Measurements from ENCODE around the gene CCNG1. TPM values are rescaled to one million over a fixed set of nuclear protein-coding genes. Genes with fewer than 3 reads are reported as not detected.

The CCNG1 gene
- total RNA-seq, 2 experiments from 2014 or later, result 114 to 116 TPM

- peaks cover 62% of the 10 kb centered on the region for H3K36me3 ChIP-seq (ENCODE audit: insufficient read depth, low read length)
- H3K27me3 Mint-ChIP-seq, result no peaks in the 10 kb centered on the region
- POLR2A ChIA-PET, result no interaction called here
- no peak for TF ChIP-seq CTCF (IDR thresholded peaks at IDR 0.05)
- CTCF ChIA-PET, result no interaction called here
- H3K36me3 Mint-ChIP-seq (ENCODE audit: low read depth), result peaks cover 85% of the 10 kb centered on the region
- H3K9me3 ChIP-seq (ENCODE audit: control insufficient read depth in 1 of 2, insufficient read depth in 1 of 2, low read length in 2 of 2), result no peaks in the 10 kb centered on the region
- peaks cover 9% of the 10 kb centered on the region for H3K4me1 Mint-ChIP-seq (ENCODE audit: low read depth)
- H3K27me3 ChIP-seq (ENCODE audit: control insufficient read depth in 1 of 2, insufficient read depth in 2 of 2, low read length in 2 of 2), result no peaks in the 10 kb centered on the region
- ATAC-seq (ENCODE audit: poor library complexity), result no peak
- H3K4me3 ChIP-seq (ENCODE audit: low read length), result no peak overlapping the region
- no peaks in the 10 kb centered on the region for H3K4me1 ChIP-seq (ENCODE audit: insufficient read depth, low read length)
- H3K27ac ChIP-seq (ENCODE audit: low read depth in 1 of 2, low read length in 2 of 2), result no peak overlapping the region
- no peak overlapping the region for H3K27ac Mint-ChIP-seq
- no peaks in the 10 kb centered on the region for H3K9me3 Mint-ChIP-seq
- H3K4me3 Mint-ChIP-seq, result no peak overlapping the region
- intact Hi-C loops (cut with DNase I, micrococcal nuclease), result no loop called here
- no peak for DNase-seq
These were observed 8.0 kb downstream of the CCNG1 start for GRCh38 chr5:163445345-163445744.

- intact Hi-C loops (cut with DNase I, micrococcal nuclease), result no loop called here
- H3K27me3 Mint-ChIP-seq, result no peaks in the 10 kb centered on the region
- peaks cover 59% of the 10 kb centered on the region for H3K36me3 ChIP-seq (ENCODE audit: insufficient read depth, low read length)
- DNase-seq (no peak), ATAC-seq (ENCODE audit: poor library complexity) (no peak)
- no peaks in the 10 kb centered on the region for H3K9me3 Mint-ChIP-seq
- no peak for TF ChIP-seq CTCF (IDR thresholded peaks at IDR 0.05)
- no peak overlapping the region for H3K27ac Mint-ChIP-seq
- H3K36me3 Mint-ChIP-seq (ENCODE audit: low read depth), result peaks cover 87% of the 10 kb centered on the region
- no peaks in the 10 kb centered on the region for H3K9me3 ChIP-seq (ENCODE audit: control insufficient read depth in 1 of 2, insufficient read depth in 1 of 2, low read length in 2 of 2)
- POLR2A ChIA-PET, result interaction anchor here (4.1 kb wide), 1 partner anchor 13 kb away, joined by 16 read pairs; the partner anchor contains the start of genes HMMR and NUDCD2
- H3K4me1 Mint-ChIP-seq (ENCODE audit: low read depth), result no peaks in the 10 kb centered on the region
- no peak overlapping the region for H3K4me3 ChIP-seq (ENCODE audit: low read length)
- CTCF ChIA-PET, result interaction anchor here (0.7 to 1.8 kb wide), 2 partner anchors 9 to 12 kb away, joined by 3 to 4 read pairs; partner anchors contain the start of gene CCNG1
- no peaks in the 10 kb centered on the region for H3K4me1 ChIP-seq (ENCODE audit: insufficient read depth, low read length)
- H3K27ac ChIP-seq (ENCODE audit: low read depth in 1 of 2, low read length in 2 of 2), result no peak overlapping the region
- H3K4me3 Mint-ChIP-seq, result no peak overlapping the region
- no peaks in the 10 kb centered on the region for H3K27me3 ChIP-seq (ENCODE audit: control insufficient read depth in 1 of 2, insufficient read depth in 2 of 2, low read length in 2 of 2)
These were observed 9.8 kb downstream of the CCNG1 start for GRCh38 chr5:163447191-163447590.

- no peaks in the 10 kb centered on the region for H3K9me3 Mint-ChIP-seq
- ATAC-seq (ENCODE audit: poor library complexity), result no peak
- H3K36me3 Mint-ChIP-seq (ENCODE audit: low read depth), result peaks cover 86% of the 10 kb centered on the region
- no peak overlapping the region for H3K27ac ChIP-seq (ENCODE audit: low read depth in 1 of 2, low read length in 2 of 2)
- no peak overlapping the region for H3K4me3 ChIP-seq (ENCODE audit: low read length)
- CTCF ChIA-PET, result interaction anchor here (0.7 to 1.8 kb wide), 3 partner anchors 10 to 12 kb away, joined by 3 to 6 read pairs (median 4); partner anchors contain the start of genes CCNG1 and NUDCD2
- H3K4me1 ChIP-seq (ENCODE audit: insufficient read depth, low read length), result no peaks in the 10 kb centered on the region
- no peak for TF ChIP-seq CTCF (IDR thresholded peaks at IDR 0.05)
- H3K4me3 Mint-ChIP-seq, result no peak overlapping the region
- no peak for DNase-seq
- H3K27me3 ChIP-seq (ENCODE audit: control insufficient read depth in 1 of 2, insufficient read depth in 2 of 2, low read length in 2 of 2), result no peaks in the 10 kb centered on the region
- peaks cover 58% of the 10 kb centered on the region for H3K36me3 ChIP-seq (ENCODE audit: insufficient read depth, low read length)
- no peaks in the 10 kb centered on the region for H3K9me3 ChIP-seq (ENCODE audit: control insufficient read depth in 1 of 2, insufficient read depth in 1 of 2, low read length in 2 of 2)
- no peak overlapping the region for H3K27ac Mint-ChIP-seq
- POLR2A ChIA-PET, result interaction anchor here (4.1 kb wide), 1 partner anchor 12 kb away, joined by 16 read pairs; the partner anchor contains the start of genes HMMR and NUDCD2
- no peaks in the 10 kb centered on the region for H3K4me1 Mint-ChIP-seq (ENCODE audit: low read depth)
- intact Hi-C loops (cut with DNase I, micrococcal nuclease), result no loop called here
- H3K27me3 Mint-ChIP-seq, result no peaks in the 10 kb centered on the region
These were observed 10.5 kb downstream of the CCNG1 start for GRCh38 chr5:163447875-163448274.
